Measurements from ENCODE around the gene PRKCB. TPM values are rescaled to one million over a fixed set of nuclear protein-coding genes. Genes with fewer than 3 reads are reported as not detected.

PRKCB gene
- total RNA-seq, 4 donors from 2014 or later, result 10.7 to 23.9 (median 18.2) TPM

DNA sequence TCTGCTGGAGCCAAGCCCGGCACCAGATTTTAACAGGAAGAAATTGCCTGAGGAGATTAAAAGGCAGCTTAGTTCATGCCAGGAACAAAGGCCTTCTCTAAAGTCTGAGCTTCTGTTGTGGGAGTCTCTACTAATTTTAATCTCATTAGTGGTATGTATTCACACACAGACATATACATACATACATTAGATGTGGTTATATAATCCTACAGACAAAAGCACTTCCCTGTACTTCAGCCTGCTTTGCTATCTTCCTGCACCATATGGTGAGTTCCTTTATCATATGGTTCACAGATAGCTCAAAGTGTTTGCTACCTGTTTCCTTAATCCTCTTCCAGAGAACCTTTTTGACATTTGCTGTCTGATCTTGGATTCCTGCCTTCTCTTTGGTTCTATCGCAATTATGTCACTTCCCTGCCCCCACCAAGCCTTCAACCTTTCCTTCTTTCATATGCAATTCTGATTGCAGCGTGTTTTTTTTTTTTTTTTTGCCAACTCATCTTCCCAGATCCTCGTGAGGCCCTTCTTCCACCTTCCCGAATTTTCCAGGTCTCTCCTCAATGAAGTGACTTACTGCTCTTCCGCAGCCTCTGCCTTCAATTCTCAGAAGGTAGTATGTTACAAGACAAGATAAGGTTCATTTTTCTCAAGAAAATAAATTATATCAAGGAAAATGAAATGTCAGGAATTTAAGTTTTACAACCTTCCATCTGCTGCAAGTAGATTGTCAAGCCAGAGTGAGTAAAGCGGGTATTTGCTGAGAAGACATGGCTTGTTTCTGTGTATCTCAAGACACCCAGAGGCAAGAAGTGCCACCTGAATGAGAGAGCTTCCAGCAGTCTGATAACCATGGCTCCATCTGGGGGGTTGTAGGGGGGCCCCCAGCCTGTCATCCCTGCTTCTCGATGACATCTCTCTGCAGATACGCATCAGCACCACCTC lies 300.1 kb downstream of the PRKCB start:
- WGBS, 2 donors (ENCODE audit: low coverage in 1 of 2), result 49 to 56% methylated on average over 6 to 8 of the region's 9 CpGs
- H3K27me3 ChIP-seq, result no peaks in the 10 kb centered on the region
- H3K4me1 ChIP-seq, result no peaks in the 10 kb centered on the region
- no peak for ATAC-seq
- H3K36me3 ChIP-seq, result no peaks in the 10 kb centered on the region
- no peaks in the 10 kb centered on the region for H3K9me3 ChIP-seq
- no peak overlapping the region for H3K27ac ChIP-seq
- TF ChIP-seq POLR2A (IDR thresholded peaks at IDR 0.05) (no peak), EP300 (IDR thresholded peaks at IDR 0.05) (no peak), POLR2AphosphoS5 (IDR thresholded peaks at IDR 0.05) (no peak)
- TF ChIP-seq, protein P1, sequence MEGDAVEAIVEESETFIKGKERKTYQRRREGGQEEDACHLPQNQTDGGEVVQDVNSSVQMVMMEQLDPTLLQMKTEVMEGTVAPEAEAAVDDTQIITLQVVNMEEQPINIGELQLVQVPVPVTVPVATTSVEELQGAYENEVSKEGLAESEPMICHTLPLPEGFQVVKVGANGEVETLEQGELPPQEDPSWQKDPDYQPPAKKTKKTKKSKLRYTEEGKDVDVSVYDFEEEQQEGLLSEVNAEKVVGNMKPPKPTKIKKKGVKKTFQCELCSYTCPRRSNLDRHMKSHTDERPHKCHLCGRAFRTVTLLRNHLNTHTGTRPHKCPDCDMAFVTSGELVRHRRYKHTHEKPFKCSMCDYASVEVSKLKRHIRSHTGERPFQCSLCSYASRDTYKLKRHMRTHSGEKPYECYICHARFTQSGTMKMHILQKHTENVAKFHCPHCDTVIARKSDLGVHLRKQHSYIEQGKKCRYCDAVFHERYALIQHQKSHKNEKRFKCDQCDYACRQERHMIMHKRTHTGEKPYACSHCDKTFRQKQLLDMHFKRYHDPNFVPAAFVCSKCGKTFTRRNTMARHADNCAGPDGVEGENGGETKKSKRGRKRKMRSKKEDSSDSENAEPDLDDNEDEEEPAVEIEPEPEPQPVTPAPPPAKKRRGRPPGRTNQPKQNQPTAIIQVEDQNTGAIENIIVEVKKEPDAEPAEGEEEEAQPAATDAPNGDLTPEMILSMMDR (IDR thresholded peaks at IDR 0.05), result no peak
- H3K4me3 ChIP-seq, result no peak overlapping the region

GRCh38 chr16:24138024-24138423 lies 302.2 kb downstream of the PRKCB start:
- no peak for ATAC-seq
- TF ChIP-seq POLR2A (IDR thresholded peaks at IDR 0.05) (no peak), EP300 (IDR thresholded peaks at IDR 0.05) (no peak), POLR2AphosphoS5 (IDR thresholded peaks at IDR 0.05) (no peak)
- TF ChIP-seq, protein P1 (IDR thresholded peaks at IDR 0.05), result no peak
- Histone ChIP-seq H3K36me3 (no peaks in the 10 kb centered on the region), H3K27ac (no peak overlapping the region), H3K4me3 (no peak overlapping the region), H3K27me3 (peaks cover 9% of the 10 kb centered on the region), H3K4me1 (no peaks in the 10 kb centered on the region), H3K9me3 (no peaks in the 10 kb centered on the region)
- 8 to 53% methylated on average over 2 of the region's 2 CpGs for WGBS, 2 donors (ENCODE audit: low coverage in 1 of 2)

- TF ChIP-seq POLR2AphosphoS5 (IDR thresholded peaks at IDR 0.05) (no peak), POLR2A (IDR thresholded peaks at IDR 0.05) (no peak), EP300 (IDR thresholded peaks at IDR 0.05) (no peak)
- TF ChIP-seq, protein P1 (IDR thresholded peaks at IDR 0.05), result no peak
- no peak for ATAC-seq
- Histone ChIP-seq H3K27me3 (peaks cover 9% of the 10 kb centered on the region), H3K4me1 (no peaks in the 10 kb centered on the region), H3K36me3 (no peaks in the 10 kb centered on the region), H3K27ac (no peak overlapping the region), H3K4me3 (no peak overlapping the region), H3K9me3 (no peaks in the 10 kb centered on the region)
- 60 to 80% methylated on average over 1 of the region's 2 CpGs for WGBS, 2 donors (ENCODE audit: low coverage in 1 of 2)
Measured at GRCh38 chr16:24138575-24138974, 302.8 kb downstream of the PRKCB start.

DNA sequence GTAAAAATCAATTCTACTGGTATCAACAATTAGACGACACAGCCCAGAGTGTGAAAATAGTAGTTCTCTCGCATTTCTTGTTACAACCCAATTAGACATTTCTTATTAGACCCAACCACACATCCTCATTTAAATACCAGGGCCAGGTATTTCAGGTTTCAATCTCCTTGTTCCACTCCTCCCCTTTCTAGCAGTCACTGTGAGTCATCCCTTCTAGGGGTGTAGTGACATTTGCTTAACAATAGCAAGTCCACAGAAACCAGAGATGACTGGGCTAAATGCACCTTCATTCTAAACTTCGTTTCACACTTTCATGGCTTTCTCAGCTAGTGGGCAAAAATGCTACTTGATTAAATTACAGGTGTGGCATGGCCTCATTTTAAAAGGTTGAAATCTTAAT lies 303.5 kb downstream of the PRKCB start:
- TF ChIP-seq, protein P1 (IDR thresholded peaks at IDR 0.05), result no peak
- TF ChIP-seq POLR2AphosphoS5 (IDR thresholded peaks at IDR 0.05) (no peak), EP300 (IDR thresholded peaks at IDR 0.05) (no peak), POLR2A (IDR thresholded peaks at IDR 0.05) (no peak)
- Histone ChIP-seq H3K4me3 (no peak overlapping the region), H3K36me3 (no peaks in the 10 kb centered on the region), H3K9me3 (no peaks in the 10 kb centered on the region), H3K27ac (no peak overlapping the region), H3K27me3 (peaks cover 9% of the 10 kb centered on the region), H3K4me1 (no peaks in the 10 kb centered on the region)
- 37 to 76% methylated on average over 3 of the region's 3 CpGs for WGBS, 2 donors (ENCODE audit: low coverage in 1 of 2)
- ATAC-seq, result no peak

DNA sequence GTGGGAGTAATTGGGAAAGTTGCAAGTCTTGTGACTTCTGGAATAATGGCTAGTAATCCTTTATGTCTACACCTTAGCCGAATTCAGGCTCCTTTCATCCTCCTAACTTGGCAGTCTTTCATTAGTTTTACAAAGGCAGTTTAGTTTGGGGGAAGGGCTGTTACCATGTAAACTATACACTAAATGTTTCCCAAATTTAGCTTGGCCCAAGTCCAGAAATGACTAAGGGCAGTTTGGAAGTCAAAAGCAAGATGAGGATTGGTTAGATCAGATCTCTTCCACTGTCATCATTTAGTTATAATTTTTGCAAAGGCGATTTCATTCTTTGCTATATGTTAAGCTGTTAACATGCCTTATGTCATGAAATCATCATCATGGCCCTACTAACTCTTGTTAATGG lies 304.9 kb downstream of the PRKCB start:
- Histone ChIP-seq H3K4me3 (no peak overlapping the region), H3K9me3 (no peaks in the 10 kb centered on the region), H3K27me3 (peaks cover 9% of the 10 kb centered on the region), H3K36me3 (no peaks in the 10 kb centered on the region), H3K4me1 (no peaks in the 10 kb centered on the region), H3K27ac (no peak overlapping the region)
- no peak for TF ChIP-seq EP300 (IDR thresholded peaks at IDR 0.05)
- ATAC-seq, result no peak
- 63 to 93% methylated on average over 2 of the region's 2 CpGs for WGBS, 2 donors (ENCODE audit: low coverage in 1 of 2)

Data from gastroesophageal sphincter (tissue), 4 donors.